Stimulated activated CD4-positive, alpha-beta T cell treated with anti-CD3 and anti-CD28 coated beads, TNF-alpha, amount 100 ng/mL, for 48 hours (primary cell): ENCODE results near the gene NMT1.

Experiments
- DNase-seq, 3 donors: peaks; one replicate each; pipeline ENCODE4 v3.0.0-alpha.2; 2020; ENCODE audit warnings: low read depth in 3 of 3

Gene NMT1

DNA sequence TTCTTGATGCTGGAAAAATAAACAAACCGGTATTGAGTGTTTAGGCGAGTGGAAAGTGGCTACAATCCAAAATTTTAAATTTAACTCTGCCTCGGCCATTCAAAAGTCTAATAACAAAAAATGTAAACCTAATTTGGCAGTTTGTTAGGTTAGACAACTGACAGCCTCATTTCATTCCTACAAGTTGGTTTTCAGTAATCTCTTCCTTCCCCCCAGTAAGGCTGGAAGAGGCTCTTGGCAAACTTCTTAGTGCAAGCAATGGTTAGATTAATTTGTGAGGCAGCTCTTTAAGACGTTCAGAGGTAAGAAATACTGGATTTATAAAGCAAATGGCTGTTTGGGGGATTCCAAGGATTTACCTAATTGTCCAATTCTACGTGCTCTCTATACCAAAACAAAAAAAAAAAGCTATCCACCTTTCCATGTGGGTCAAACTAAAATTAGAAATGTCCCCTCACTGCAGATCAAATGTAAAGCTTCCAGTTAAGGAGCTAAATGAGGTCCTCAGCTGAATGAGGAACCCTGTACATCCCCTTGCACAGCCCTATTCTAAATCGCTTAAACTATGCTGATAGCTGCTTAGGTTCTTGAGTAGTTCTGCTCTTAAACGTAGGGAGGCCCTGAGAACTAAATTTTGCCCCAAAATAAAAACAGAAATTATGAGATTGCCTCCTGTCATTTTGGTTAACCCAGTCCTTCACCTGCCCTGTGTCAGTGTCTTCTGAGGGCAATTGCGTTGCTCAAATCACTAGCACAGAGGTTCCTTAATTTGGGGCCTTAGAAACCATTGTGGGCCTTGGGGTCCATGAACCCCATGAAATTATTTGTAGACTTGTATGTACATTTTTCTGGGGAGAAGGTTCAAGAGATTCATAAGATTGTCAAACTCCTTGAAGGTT, 90.0 kb downstream of the NMT1 start:
- DNase-seq, result no peak

DNA sequence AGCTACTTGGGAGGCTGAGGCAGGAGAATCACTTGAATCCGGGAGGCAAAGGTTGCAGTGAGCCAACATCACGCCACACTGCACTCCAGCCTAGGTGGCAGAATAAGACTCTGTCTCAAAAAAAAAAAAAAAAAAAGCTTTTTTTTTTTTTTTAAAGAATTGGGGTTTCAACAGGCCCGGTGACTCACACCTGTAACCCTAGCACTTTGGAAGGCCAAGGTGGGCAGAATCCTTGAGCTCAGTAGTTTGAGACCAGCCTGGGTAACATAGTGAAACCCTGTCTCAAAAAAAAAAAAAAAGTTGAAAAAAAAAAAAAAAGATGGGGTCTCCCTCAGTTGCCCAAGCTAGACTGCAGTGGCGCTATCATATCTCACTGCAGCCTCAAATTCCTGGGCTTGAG, 93.9 kb downstream of the NMT1 start:
- DNase-seq, result no peak

DNA sequence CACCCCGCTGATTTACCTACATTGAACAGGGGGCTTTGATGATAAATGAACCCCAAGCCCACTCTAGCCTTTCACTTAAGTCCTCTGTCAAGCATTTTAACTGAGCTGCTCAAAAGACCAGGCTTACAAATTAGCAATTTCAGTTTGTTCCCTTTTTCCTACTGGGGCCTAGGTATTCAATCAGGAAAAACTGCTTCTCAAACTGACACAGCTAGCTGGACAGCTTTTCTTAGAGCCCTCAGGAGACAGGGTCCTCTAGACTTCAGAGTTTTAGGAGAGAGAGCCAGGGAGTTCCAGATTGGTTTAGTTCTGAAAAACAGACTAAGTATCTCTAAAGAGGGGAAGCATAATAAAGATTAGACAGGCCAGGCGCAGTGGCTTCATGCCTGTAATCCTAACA, 94.4 kb downstream of the NMT1 start:
- no peak for DNase-seq

- no peak for DNase-seq
These were observed 95.1 kb downstream of the NMT1 start for GRCh38 chr17:45156242-45156641.
